IMR-90 (cell line): ENCODE data around the gene HLA-DRB1. TPM values are rescaled to one million over a fixed set of nuclear protein-coding genes. Genes with fewer than 3 reads are reported as not detected.

Experiments
- ATAC-seq: fragments of 200-7000 bp; cut with Tn5 transposase; 2 replicates; pipeline ENCODE4 v1.9.1; 2020; ENCODE audit warnings: low read depth, mild to moderate bottlenecking, moderate library complexity
- BruUV-seq: library from RNA; stranded (reverse); fragments of 400-500 nt; replicated peaks from 2 replicates; lab custom pipeline; 2021; lab: Mats Ljungman, UMichigan
- CTCF ChIA-PET: fragments of 300-600 bp; formaldehyde crosslinking; extraction: SDS; loops from one replicate; lab custom pipeline; 2021; ENCODE audit warnings: antibody characterized with exemption; lab: Yijun Ruan, JAX
- POLR2A ChIA-PET: fragments of 300-600 bp; sonication (Branson Sonifier 250); formaldehyde crosslinking; loops from one replicate; lab custom pipeline; 2022; ENCODE audit warnings: antibody characterized with exemption; ENCODE audit not compliant: unreplicated experiment; lab: Charles Lee
- DNase-seq: peaks from one replicate; pipeline ENCODE4 v3.0.0; 2013
- H2AFZ ChIP-seq: replicated peaks from 2 replicates; pipeline ENCODE3; 2013; ENCODE audit warnings: low read length, mild to moderate bottlenecking; ENCODE audit not compliant: poor library complexity
- H2AK5ac ChIP-seq: 2 replicates; pipeline ENCODE4 v1.6.1; 2013; ENCODE audit warnings: low read depth, low read length, inconsistent platforms
- H2AK9ac ChIP-seq: replicated peaks from 2 replicates; pipeline ENCODE3; 2013; ENCODE audit warnings: mild to moderate bottlenecking, low read depth, low read length, moderate library complexity; ENCODE audit not compliant: poor library complexity
- H2BK120ac ChIP-seq: 2 replicates; pipeline ENCODE4 v1.6.1; 2013; ENCODE audit warnings: low read depth, low read length, inconsistent platforms
- H2BK15ac ChIP-seq: 3 replicates; pipeline ENCODE4 v1.6.1; 2013; ENCODE audit warnings: low read depth, low read length, inconsistent platforms
- H2BK20ac ChIP-seq: 2 replicates; pipeline ENCODE4 v1.6.1; 2013; ENCODE audit warnings: low read depth, mild to moderate bottlenecking, inconsistent platforms, low read length, moderate library complexity
- H2BK5ac ChIP-seq: 2 replicates; pipeline ENCODE4 v1.6.1; 2013; ENCODE audit warnings: mild to moderate bottlenecking, low read depth, low read length, inconsistent platforms; ENCODE audit not compliant: poor library complexity, severe bottlenecking
- H3K14ac ChIP-seq: replicated peaks from 2 replicates; pipeline ENCODE4 v1.6.1; 2013; ENCODE audit warnings: low read depth, low read length, inconsistent platforms
- H3K18ac ChIP-seq: 2 replicates; pipeline ENCODE4 v1.6.1; 2013; ENCODE audit warnings: low read depth, low read length, control low read depth
- H3K23ac ChIP-seq: 2 replicates; pipeline ENCODE4 v1.6.1; 2013; ENCODE audit warnings: low read depth, low read length, inconsistent platforms
- H3K27ac ChIP-seq: 2 replicates; pipeline ENCODE4 v1.5.1; 2013; ENCODE audit warnings: mild to moderate bottlenecking, control low read depth, low read length; ENCODE audit not compliant: insufficient read depth
- H3K27me3 ChIP-seq: 2 replicates; pipeline ENCODE4 v1.6.1; 2013; ENCODE audit warnings: low read length; ENCODE audit not compliant: control insufficient read depth, insufficient read depth
- H3K36me3 ChIP-seq: 2 replicates; pipeline ENCODE4 v1.6.1; 2013; ENCODE audit warnings: low read length, mixed read lengths; ENCODE audit not compliant: control insufficient read depth, insufficient read depth
- H3K4ac ChIP-seq: 2 replicates; pipeline ENCODE4 v1.6.1; 2013; ENCODE audit warnings: low read depth, low read length, inconsistent platforms
- H3K4me1 ChIP-seq: 2 replicates; pipeline ENCODE4 v1.6.1; 2013; ENCODE audit warnings: low read length, mixed read lengths; ENCODE audit not compliant: control insufficient read depth, insufficient read depth
- H3K4me2 ChIP-seq: 2 replicates; pipeline ENCODE4 v1.6.1; 2013; ENCODE audit warnings: low read depth, mild to moderate bottlenecking, control low read depth, low read length, moderate library complexity
- H3K4me3 ChIP-seq: 2 replicates; pipeline ENCODE4 v1.5.1; 2013; ENCODE audit warnings: low read depth, mild to moderate bottlenecking, control low read depth, low read length, moderate library complexity; ENCODE audit not compliant: insufficient read depth
- H3K56ac ChIP-seq: 2 replicates; pipeline ENCODE4 v1.6.1; 2013; ENCODE audit warnings: low read length, inconsistent platforms; ENCODE audit not compliant: insufficient read depth; ENCODE audit errors: extremely low read depth
- H3K79me1 ChIP-seq, 2 experiments: 2 replicates each; pipeline ENCODE4 v1.6.1; 2013; ENCODE audit warnings: low read length in 2 of 2, inconsistent platforms in 1 of 2, low read depth in 1 of 2
- H3K9ac ChIP-seq: 2 replicates; pipeline ENCODE4 v1.6.1; 2013; ENCODE audit warnings: low read depth, low read length, control low read depth
- H3K9me1 ChIP-seq: 2 replicates; pipeline ENCODE4 v1.6.1; 2013; ENCODE audit warnings: low read length, inconsistent platforms; ENCODE audit not compliant: insufficient read depth
- H3K9me3 ChIP-seq: 2 replicates; pipeline ENCODE4 v1.6.1; 2013; ENCODE audit warnings: low read length; ENCODE audit not compliant: control insufficient read depth, insufficient read depth
- H4K20me1 ChIP-seq: 2 replicates; pipeline ENCODE4 v1.6.1; 2013; ENCODE audit warnings: low read length, inconsistent platforms; ENCODE audit not compliant: insufficient read depth
- H4K5ac ChIP-seq: 2 replicates; pipeline ENCODE4 v1.6.1; 2013; ENCODE audit warnings: mild to moderate bottlenecking, low read depth, low read length, control low read depth
- H4K8ac ChIP-seq, 2 experiments: 2 replicates each; pipeline ENCODE4 v1.6.1; 2013; ENCODE audit warnings: low read depth in 2 of 2, low read length in 2 of 2, control low read depth in 1 of 2, inconsistent platforms in 1 of 2
- H4K91ac ChIP-seq: 2 replicates; pipeline ENCODE4 v1.6.1; 2013; ENCODE audit warnings: low read depth, low read length, inconsistent platforms; ENCODE audit not compliant: insufficient read depth
- CHD1 ChIP-seq: IDR thresholded peaks from 2 replicates; pipeline ENCODE4 v1.6.1; 2012; ENCODE audit warnings: low read depth, low read length, improper control_type of control experiment
- CTCF ChIP-seq: conservative IDR thresholded peaks from 2 replicates; pipeline ENCODE4 v1.5.1; 2012; ENCODE audit warnings: mild to moderate bottlenecking, low read depth, low read length, improper control_type of control experiment
- MXI1 ChIP-seq: IDR thresholded peaks from 2 replicates; pipeline ENCODE4 v1.6.1; 2012; ENCODE audit warnings: low read depth, mild to moderate bottlenecking, low read length, moderate library complexity, borderline replicate concordance
- WGBS, 2 experiments: methylation state at CpG; one replicate each; pipeline versions ENCODE4 v1.1.5 to v1.1.7; 2013; ENCODE audit warnings: missing lambda C conversion rate in 2 of 2; ENCODE audit not compliant: insufficient read length in 1 of 2; ENCODE audit errors: extremely low coverage in 2 of 2; 5-methylcytosine and 5-hydroxymethylcytosine counted together
- dilution Hi-C: fragments of 300-500 bp; cut with HindIII; formaldehyde crosslinking; loops from one replicate; pipeline ENCODE4 v1.14.3; 2018; ENCODE audit warnings: low sequenced_read_pairs; ENCODE audit not compliant: unreplicated experiment
- in situ Hi-C: fragments of 300-500 bp; cut with MboI; formaldehyde crosslinking; loops from 3 replicates; pipeline ENCODE4 v1.14.3; 2019; ENCODE audit warnings: low sequenced_read_pairs, inconsistent platforms, mixed read lengths
- intact Hi-C: fragments of 100-400 bp; cut with micrococcal nuclease; formaldehyde crosslinking; loops from 2 replicates; pipeline ENCODE4 v1.10.0; 2022
- polyA plus RNA-seq, 3 experiments: library from polyadenylated mRNA; depleted of rRNA; stranded (reverse); fragments of >200 nt; gene quantifications; 2 replicates each; pipeline ENCODE4 v1.2.3, GENCODE V29; 2012; ENCODE audit warnings: low replicate concordance in 1 of 3
- total RNA-seq: library from RNA; depleted of rRNA; stranded (reverse); fragments of >200 nt; gene quantifications from 2 replicates; pipeline ENCODE4 v1.2.3, GENCODE V29; 2012

The HLA-DRB1 gene
- total and polyA plus RNA-seq, 2 of the 4 experiments (the other 2 are of a cell fraction), result not detected

GRCh38 chr6:32622545-32623401 is 33.1 kb upstream of the HLA-DRB1 start:
- no peak overlapping the region for H2BK5ac ChIP-seq
- H2AK5ac ChIP-seq, result no peak overlapping the region
- no peak overlapping the region for H4K8ac ChIP-seq
- no peak overlapping the region for H2AFZ ChIP-seq
- no TSS peak for BruUV-seq
- H3K27me3 ChIP-seq, result no peaks in the 10 kb centered on the region
- intact Hi-C loops (loop anchor here (1.0 kb wide), 1 partner anchor 175 kb away; no protein-coding TSS in a partner anchor), in situ Hi-C loops (no loop called here), dilution Hi-C loops (no loop called here)
- no peak overlapping the region for H3K23ac ChIP-seq
- no peak overlapping the region for H3K9ac ChIP-seq
- H2BK15ac ChIP-seq, result no peak overlapping the region
- no peaks in the 10 kb centered on the region for H3K9me3 ChIP-seq
- H3K4me1 ChIP-seq, result no peaks in the 10 kb centered on the region
- H4K5ac ChIP-seq, result no peak overlapping the region
- no peak overlapping the region for H3K27ac ChIP-seq
- ChIA-PET CTCF (no interaction called here), POLR2A (no interaction called here)
- no peak overlapping the region for H3K18ac ChIP-seq
- H3K4ac ChIP-seq, result no peak overlapping the region
- H3K4me2 ChIP-seq, result no peak overlapping the region
- no peaks in the 10 kb centered on the region for H3K9me1 ChIP-seq
- whole genome bisulfite sequencing, 2 experiments, result no CpG with 5 or more reads among the region's 1 CpG
- no peak overlapping the region for H2BK120ac ChIP-seq
- no peak overlapping the region for H2BK20ac ChIP-seq
- H3K36me3 ChIP-seq, result no peaks in the 10 kb centered on the region
- no peaks in the 10 kb centered on the region for H3K79me1 ChIP-seq
- H2AK9ac ChIP-seq, result no peak overlapping the region
- peak; percentile 28 for DNase-seq
- H4K20me1 ChIP-seq, result no peaks in the 10 kb centered on the region
- H4K91ac ChIP-seq, result no peak overlapping the region
- no peak overlapping the region for H3K4me3 ChIP-seq
- no peak overlapping the region for H3K14ac ChIP-seq
- TF ChIP-seq MXI1, result no peak
- TF ChIP-seq CHD1, result no peak
- TF ChIP-seq CTCF, result peak; percentile 22; the same call in 1 of the 2 replicates
- peak; percentile 80 for ATAC-seq
- no peak overlapping the region for H3K56ac ChIP-seq
